GM10248 (cell line): ENCODE measurements around the gene PLEKHA6.
"Not testable (repeated sequence)": the region's sequence is repeated elsewhere in the genome, so short reads cannot be mapped to it uniquely, and the experiment has no call there.

Experiments used
- CTCF ChIA-PET: fragments of 300-600 bp; sonication (Branson Sonifier 250); formaldehyde crosslinking; extraction: SDS; loops from one replicate; lab custom pipeline; 2021; ENCODE audit warnings: antibody characterized with exemption; lab: Yijun Ruan, JAX
- POLR2A ChIA-PET: fragments of 350-650 bp; sonication (Branson Sonifier 250); formaldehyde crosslinking; extraction: SDS; loops from one replicate; lab custom pipeline; 2020; ENCODE audit warnings: antibody characterized with exemption; lab: Yijun Ruan, JAX
- DNase-seq: peaks from one replicate; pipeline ENCODE4 v3.0.0; 2012; ENCODE audit errors: extremely low spot score
- TF ChIP-seq, protein P1 (sequence below): IDR thresholded peaks from 2 replicates; pipeline ENCODE4 v1.5.1; 2012; ENCODE audit warnings: mild to moderate bottlenecking, low read depth; ENCODE audit errors: extremely low read depth, missing control alignments, control extremely low read depth

PLEKHA6 gene

GRCh38 chr1:204313675-204314074 is 46.1 kb downstream of the PLEKHA6 start:
- CTCF ChIA-PET = interaction anchor here (1.4 to 1.8 kb wide), 2 partner anchors 9 to 28 kb away, joined by 3 to 7 read pairs; no protein-coding TSS in a partner anchor
- POLR2A ChIA-PET = no interaction called here
- TF ChIP-seq, protein P1, sequence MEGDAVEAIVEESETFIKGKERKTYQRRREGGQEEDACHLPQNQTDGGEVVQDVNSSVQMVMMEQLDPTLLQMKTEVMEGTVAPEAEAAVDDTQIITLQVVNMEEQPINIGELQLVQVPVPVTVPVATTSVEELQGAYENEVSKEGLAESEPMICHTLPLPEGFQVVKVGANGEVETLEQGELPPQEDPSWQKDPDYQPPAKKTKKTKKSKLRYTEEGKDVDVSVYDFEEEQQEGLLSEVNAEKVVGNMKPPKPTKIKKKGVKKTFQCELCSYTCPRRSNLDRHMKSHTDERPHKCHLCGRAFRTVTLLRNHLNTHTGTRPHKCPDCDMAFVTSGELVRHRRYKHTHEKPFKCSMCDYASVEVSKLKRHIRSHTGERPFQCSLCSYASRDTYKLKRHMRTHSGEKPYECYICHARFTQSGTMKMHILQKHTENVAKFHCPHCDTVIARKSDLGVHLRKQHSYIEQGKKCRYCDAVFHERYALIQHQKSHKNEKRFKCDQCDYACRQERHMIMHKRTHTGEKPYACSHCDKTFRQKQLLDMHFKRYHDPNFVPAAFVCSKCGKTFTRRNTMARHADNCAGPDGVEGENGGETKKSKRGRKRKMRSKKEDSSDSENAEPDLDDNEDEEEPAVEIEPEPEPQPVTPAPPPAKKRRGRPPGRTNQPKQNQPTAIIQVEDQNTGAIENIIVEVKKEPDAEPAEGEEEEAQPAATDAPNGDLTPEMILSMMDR = no peak
- DNase-seq = no peak

GRCh38 chr1:204310970-204311369 is 48.8 kb downstream of the PLEKHA6 start:
- CTCF ChIA-PET, DNase-seq, POLR2A ChIA-PET: not testable (repeated sequence)

DNA sequence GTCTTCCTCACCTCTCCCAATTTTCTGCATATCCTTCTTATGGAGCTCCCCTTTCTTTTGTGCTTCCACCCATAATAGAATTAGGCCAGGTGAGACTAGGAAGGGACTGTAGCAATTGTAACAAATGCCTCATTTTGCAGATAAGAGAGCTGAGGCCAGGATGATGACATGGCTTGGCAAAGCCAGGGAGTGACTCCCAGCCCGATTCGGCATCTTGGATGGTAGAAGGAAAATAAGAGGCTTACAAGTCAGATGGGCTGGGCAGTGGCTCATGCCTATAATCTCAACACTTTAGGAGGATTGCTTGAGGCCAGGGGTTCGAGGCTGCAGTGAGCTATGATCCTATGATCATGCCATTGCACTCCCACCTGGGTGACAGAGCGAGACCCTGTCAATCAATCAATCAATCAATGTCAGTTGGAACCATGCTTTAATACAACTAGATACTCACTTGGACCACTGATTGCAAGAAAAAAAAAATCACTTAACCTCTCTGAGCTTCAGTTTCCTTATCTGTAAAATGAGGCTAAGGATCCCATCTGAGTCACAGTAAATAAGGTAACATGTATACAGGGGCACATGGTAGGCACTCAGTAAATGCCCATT is 51.6 kb downstream of the PLEKHA6 start:
- TF ChIP-seq, protein P1 = no peak
- CTCF ChIA-PET = interaction anchor here (1.0 kb wide), 1 partner anchor 55 kb away, joined by 3 read pairs; no protein-coding TSS in a partner anchor
- no peak for DNase-seq
- POLR2A ChIA-PET = no interaction called here

- CTCF ChIA-PET = interaction anchor here (1.0 kb wide), 1 partner anchor 56 kb away, joined by 3 read pairs; no protein-coding TSS in a partner anchor
- POLR2A ChIA-PET = no interaction called here
- no peak for DNase-seq
- TF ChIP-seq, protein P1 = no peak
These were observed 52.3 kb downstream of the PLEKHA6 start for GRCh38 chr1:204307334-204307883.

DNA sequence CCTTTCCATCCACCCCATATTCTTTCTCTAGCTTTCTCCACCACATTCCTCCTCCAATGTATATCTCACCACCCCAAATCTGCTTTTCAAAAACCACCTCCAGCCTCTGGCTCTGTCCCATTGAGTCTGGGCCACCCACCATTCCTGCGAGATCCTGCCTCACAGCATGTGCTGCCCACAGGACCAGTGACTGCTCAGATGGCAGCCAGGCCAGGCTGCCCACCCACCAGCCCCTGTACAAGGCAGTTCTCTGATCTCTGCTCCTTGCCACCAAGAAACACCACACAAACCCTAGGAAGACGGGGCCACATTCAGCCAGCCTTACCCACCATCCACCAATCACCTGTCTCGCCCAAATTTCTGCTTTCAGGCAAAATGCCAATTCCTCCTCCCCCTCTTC is 53.7 kb downstream of the PLEKHA6 start:
- ChIA-PET CTCF (no interaction called here), POLR2A (no interaction called here)
- DNase-seq = no peak
- TF ChIP-seq, protein P1 = no peak

DNA sequence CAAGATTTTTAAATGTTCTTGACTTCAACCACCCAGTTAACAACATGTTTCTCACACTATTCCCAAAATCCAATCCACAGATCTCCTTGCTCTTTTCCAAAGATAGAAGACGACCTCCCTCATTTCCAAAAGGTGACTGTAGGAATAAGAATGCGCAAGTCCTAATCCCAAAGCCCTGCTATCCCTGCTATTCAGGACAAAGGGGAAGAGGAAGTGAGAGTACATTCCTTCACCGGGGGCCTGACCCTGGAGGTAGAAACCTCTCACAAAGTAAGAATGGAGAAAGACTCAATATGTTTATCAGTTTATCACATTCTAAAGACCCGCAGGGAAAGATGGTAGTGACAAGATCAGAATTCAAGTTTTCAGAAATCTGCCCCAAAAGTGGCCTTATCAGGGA is 55.7 kb downstream of the PLEKHA6 start:
- POLR2A ChIA-PET = no interaction called here
- CTCF ChIA-PET = interaction anchor here (1.9 kb wide), 1 partner anchor 46 kb away, joined by 6 read pairs; no protein-coding TSS in a partner anchor

More for the DNA sequence above, 55.7 kb downstream of the PLEKHA6 start:
- TF ChIP-seq, protein P1 = no peak
- DNase-seq = no peak
